GM12878 (cell line): Measurements from ENCODE around the gene CREBRF. TPM values are rescaled to one million over a fixed set of nuclear protein-coding genes. Genes with fewer than 3 reads are reported as not detected.
A peak's percentile ranks its signal among the peaks of the same experiment; 100 is the strongest.

ENCODE experiments used
- ATAC-seq: fragments of 200-7000 bp; cut with Tn5 transposase; 3 replicates; pipeline ENCODE4 v1.9.1; 2020; ENCODE audit warnings: mild to moderate bottlenecking, moderate library complexity
- BruUV-seq: library from RNA; stranded (reverse); fragments of 400-500 nt; replicated peaks from 2 replicates; lab custom pipeline; 2021; lab: Mats Ljungman, UMichigan
- CTCF ChIA-PET: fragments of 300-600 bp; sonication (Branson Sonifier 250); formaldehyde crosslinking; extraction: SDS; loops from one replicate; lab custom pipeline; 2021; ENCODE audit warnings: inconsistent platforms; lab: Yijun Ruan, JAX
- POLR2A ChIA-PET: fragments of 350-600 bp; formaldehyde crosslinking; extraction: SDS; loops from one replicate; lab custom pipeline; 2021; ENCODE audit warnings: inconsistent platforms; lab: Charles Lee
- RAD21 ChIA-PET: fragments of 300-600 bp; sonication (Branson Sonifier 250); formaldehyde crosslinking; loops from one replicate; lab custom pipeline; 2023; ENCODE audit warnings: antibody characterized with exemption; ENCODE audit not compliant: unreplicated experiment; lab: Charles Lee
- SMC1A ChIA-PET: fragments of 300-600 bp; sonication (Branson Sonifier 250); formaldehyde crosslinking; loops from one replicate; lab custom pipeline; 2023; ENCODE audit not compliant: unreplicated experiment, uncharacterized antibody; lab: Charles Lee
- DNase-seq: peaks from one replicate; pipeline ENCODE4 v3.0.0-alpha.2; 2011; ENCODE audit warnings: low read depth, low spot score
- FAIRE-seq: peaks from 3 replicates; lab custom pipeline; 2011; peaks lifted over from hg19 to GRCh38; lab: Jason Lieb, UNC
- H2AFZ ChIP-seq: 2 replicates; pipeline ENCODE4 v1.6.0; 2011; ENCODE audit warnings: low read depth, low read length, control low read depth; ENCODE audit not compliant: control insufficient read depth
- H3K27ac ChIP-seq: 2 replicates; pipeline ENCODE4 v1.5.1; 2011; ENCODE audit warnings: control low read depth; ENCODE audit not compliant: control insufficient read depth, insufficient read depth
- H3K27me3 ChIP-seq, 2 experiments: replicated peaks in 1 of 2; 2 replicates each; pipeline versions ENCODE4 v1.6.0 to v1.6.1; 2011; ENCODE audit warnings: low read length in 1 of 2; ENCODE audit not compliant: control insufficient read depth in 2 of 2, insufficient read depth in 2 of 2
- H3K36me3 ChIP-seq, 2 experiments: 2 replicates each; pipeline ENCODE4 v1.5.1; 2011; ENCODE audit warnings: low read length in 1 of 2; ENCODE audit not compliant: control insufficient read depth in 2 of 2, insufficient read depth in 2 of 2
- H3K4me1 ChIP-seq: 2 replicates; pipeline ENCODE4 v1.6.1; 2011; ENCODE audit warnings: mild to moderate bottlenecking, low read length, moderate library complexity, mixed read lengths; ENCODE audit not compliant: control insufficient read depth, insufficient read depth
- H3K4me2 ChIP-seq: 2 replicates; pipeline ENCODE4 v1.6.0; 2011; ENCODE audit warnings: control low read depth; ENCODE audit not compliant: control insufficient read depth, insufficient read depth
- H3K4me3 ChIP-seq: fragments of 200-600 bp; sonication (generic); 2 replicates; pipeline ENCODE4 v1.5.1; 2016
- H3K79me2 ChIP-seq: 2 replicates; pipeline ENCODE4 v1.6.0; 2011; ENCODE audit warnings: low read length; ENCODE audit not compliant: control insufficient read depth, insufficient read depth
- H3K9ac ChIP-seq: 2 replicates; pipeline ENCODE4 v1.8.0; 2011; ENCODE audit warnings: low read length, control low read depth, mixed read lengths; ENCODE audit not compliant: control insufficient read depth, insufficient read depth
- H3K9me3 ChIP-seq: replicated peaks from 3 replicates; pipeline ENCODE4 v1.5.1; 2011; ENCODE audit warnings: mild to moderate bottlenecking, low read length; ENCODE audit not compliant: control insufficient read depth, insufficient read depth
- H4K20me1 ChIP-seq: 2 replicates; pipeline ENCODE4 v1.6.0; 2011; ENCODE audit not compliant: control insufficient read depth, insufficient read depth
- ATF2 ChIP-seq: IDR thresholded peaks from 2 replicates; pipeline ENCODE4 v1.6.1; 2012; ENCODE audit warnings: low read length, inconsistent platforms
- BMI1 ChIP-seq: fragments of 450-650 bp; IDR thresholded peaks from 2 replicates; pipeline ENCODE4 v1.6.1; 2016; ENCODE audit warnings: mild to moderate bottlenecking, moderate library complexity, borderline replicate concordance
- CUX1 ChIP-seq: IDR thresholded peaks from 2 replicates; pipeline ENCODE4 v1.6.1; 2012; ENCODE audit warnings: improper control_type of control experiment, low read depth, low read length; ENCODE audit not compliant: insufficient replicate concordance
- E2F4 ChIP-seq: IDR thresholded peaks from 2 replicates; pipeline ENCODE4 v1.6.1; 2012; ENCODE audit warnings: low read depth, low read length, improper control_type of control experiment
- FOXK2 ChIP-seq: fragments of 450-650 bp; IDR thresholded peaks from 2 replicates; pipeline ENCODE4 v1.6.1; 2017; ENCODE audit warnings: mild to moderate bottlenecking, moderate library complexity
- MTA3 ChIP-seq: IDR thresholded peaks from 2 replicates; pipeline ENCODE4 v1.6.1; 2012; ENCODE audit warnings: low read length, inconsistent platforms, borderline replicate concordance
- NFXL1 ChIP-seq: fragments of 450-650 bp; IDR thresholded peaks from 2 replicates; pipeline ENCODE4 v1.6.1; 2017; ENCODE audit warnings: antibody characterized with exemption, mild to moderate bottlenecking, borderline replicate concordance
- PBX3 ChIP-seq: IDR thresholded peaks from 2 replicates; pipeline ENCODE4 v1.6.1; 2011; ENCODE audit warnings: mild to moderate bottlenecking, low read depth, low read length, moderate library complexity; ENCODE audit not compliant: insufficient replicate concordance
- RAD51 ChIP-seq: fragments of 450-650 bp; IDR thresholded peaks from 2 replicates; pipeline ENCODE4 v1.6.1; 2016; ENCODE audit warnings: moderate library complexity, mild to moderate bottlenecking, inconsistent platforms
- RELA ChIP-seq: fragments of 450-650 bp; IDR thresholded peaks from 2 replicates; pipeline ENCODE4 v1.8.0; 2014; ENCODE audit warnings: borderline replicate concordance; ENCODE audit not compliant: partially characterized antibody
- SUPT20H ChIP-seq: IDR thresholded peaks from 2 replicates; pipeline ENCODE4 v1.6.1; 2011; ENCODE audit warnings: low read depth, mild to moderate bottlenecking, low read length, moderate library complexity, borderline replicate concordance; ENCODE audit not compliant: control insufficient read depth
- WGBS: methylation state at CpG from one replicate; pipeline ENCODE4 v1.1.6; 2016; ENCODE audit warnings: low lambda C conversion rate; ENCODE audit not compliant: insufficient replicate concordance, insufficient coverage; ENCODE audit errors: missing lambda C conversion rate; 5-methylcytosine and 5-hydroxymethylcytosine counted together
- in situ Hi-C: fragments of 300-500 bp; cut with MboI; formaldehyde crosslinking; loops from 9 replicates; pipeline ENCODE4 v1.14.3; 2018; ENCODE audit warnings: mixed read lengths
- intact Hi-C: fragments of 100-400 bp; cut with micrococcal nuclease; formaldehyde crosslinking; loops from one replicate; pipeline ENCODE4 v1.14.2; 2022; ENCODE audit not compliant: unreplicated experiment
- polyA plus RNA-seq, 11 experiments: library from polyadenylated mRNA; depleted of rRNA in 4 of 11; unstranded in 6 of 11; stranded (reverse) in 5 of 11; fragments of >200 nt; fragmentation: Nextera tagmentation in 4 of 11; fragmentation: Illumina TruSeq in 1 of 11; extraction: Ambion mirVana in 4 of 11; extraction: Trizol in 1 of 11; gene quantifications; 1 replicate in 1 of 11; 2 replicates in 10 of 11; pipeline versions ENCODE4 v1.2.1 to v1.2.3, GENCODE V29; 2011 to 2016; ENCODE audit warnings: inconsistent platforms in 2 of 11, missing spikeins in 2 of 11, low read depth in 1 of 11
- total RNA-seq, 4 experiments: library from RNA; depleted of rRNA in 3 of 4; stranded (reverse); fragments of >200 nt in 3 of 4; fragmentation: Illumina TruSeq in 1 of 4; extraction: Trizol in 1 of 4; gene quantifications; 2 replicates each; pipeline versions ENCODE4 v1.2.1 to v1.2.3, GENCODE V29; 2013 to 2021

The CREBRF gene
- total and polyA plus RNA-seq, 10 of the 15 experiments (the other 5 are each of a cell fraction or from before 2014, with no cell fraction given) = 1.2 to 12.7 (median 3.9) TPM

GRCh38 chr5:173035904-173036707 is 20.0 kb upstream of the CREBRF start (continued):
- TF ChIP-seq MTA3 = 0 out of 2 replicates have a peak, but pooled peaks have one; percentile 11
- no peak for TF ChIP-seq PBX3
- TF ChIP-seq E2F4 = no peak
- TF ChIP-seq SUPT20H = no peak

- Histone ChIP-seq H3K9ac (no peak overlapping the region), H3K4me1 (peaks cover 24% of the 10 kb centered on the region), H3K4me3 (no peak overlapping the region), H3K4me2 (no peak overlapping the region), H3K27ac (no peak overlapping the region), H3K27me3 (no peaks in the 10 kb centered on the region), H3K36me3 (peaks cover 0 to 7% of the 10 kb centered on the region in 2 experiments; a peak in 2 of 4 replicates), H3K9me3 (no peaks in the 10 kb centered on the region), H2AFZ (no peak overlapping the region), H3K79me2 (peaks cover 5% of the 10 kb centered on the region), H4K20me1 (no peaks in the 10 kb centered on the region)
- no peak for TF ChIP-seq MTA3
- no peak for TF ChIP-seq ATF2
- no peak for TF ChIP-seq NFXL1
- TF ChIP-seq RELA = no peak
- TF ChIP-seq CUX1 = no peak
- TF ChIP-seq FOXK2 = no peak
- TF ChIP-seq RAD51 = no peak
- no peak for TF ChIP-seq BMI1
- BruUV-seq = no TSS peak
- CTCF ChIA-PET = interaction anchor here (0.7 to 1.4 kb wide), 4 partner anchors 12 to 106 kb away, joined by 3 to 4 read pairs (median 3); no protein-coding TSS in a partner anchor
- DNase-seq = no peak
- ATAC-seq = no peak
- FAIRE-seq = no peak
- POLR2A ChIA-PET = interaction anchor here (0.5 to 1.9 kb wide), 4 partner anchors 14 to 56 kb away, joined by 3 to 10 read pairs (median 5); partner anchors contain the start of gene ATP6V0E1
- intact Hi-C loops (no loop called here), in situ Hi-C loops (no loop called here)
- WGBS = 96% methylated on average over 3 of the region's 3 CpGs
- RAD21 ChIA-PET = interaction anchor here (0.8 to 1.4 kb wide), 2 partner anchors 11 to 18 kb away, joined by 3 to 5 read pairs; no protein-coding TSS in a partner anchor
- SMC1A ChIA-PET = interaction anchor here (0.5 to 2.6 kb wide), 10 partner anchors 10 to 57 kb away, joined by 3 to 11 read pairs (median 4); no protein-coding TSS in a partner anchor
Measured at GRCh38 chr5:173039188-173039587, 17.0 kb upstream of the CREBRF start.
